ENCODE data around the gene ZNF583. TPM values are rescaled to one million over a fixed set of nuclear protein-coding genes. Genes with fewer than 3 reads are reported as not detected.

ZNF583 gene
- total and polyA plus RNA-seq, 2 of the 13 experiments (the other 11 are each of a cell fraction or from before 2014, with no cell fraction given), result 0.65 to 5.3 TPM

GRCh38 chr19:56393119-56394012 lies 10.8 kb upstream of the ZNF583 start, which contains the start of gene ZNF582 (continued):
- TF ChIP-seq, protein P1, sequence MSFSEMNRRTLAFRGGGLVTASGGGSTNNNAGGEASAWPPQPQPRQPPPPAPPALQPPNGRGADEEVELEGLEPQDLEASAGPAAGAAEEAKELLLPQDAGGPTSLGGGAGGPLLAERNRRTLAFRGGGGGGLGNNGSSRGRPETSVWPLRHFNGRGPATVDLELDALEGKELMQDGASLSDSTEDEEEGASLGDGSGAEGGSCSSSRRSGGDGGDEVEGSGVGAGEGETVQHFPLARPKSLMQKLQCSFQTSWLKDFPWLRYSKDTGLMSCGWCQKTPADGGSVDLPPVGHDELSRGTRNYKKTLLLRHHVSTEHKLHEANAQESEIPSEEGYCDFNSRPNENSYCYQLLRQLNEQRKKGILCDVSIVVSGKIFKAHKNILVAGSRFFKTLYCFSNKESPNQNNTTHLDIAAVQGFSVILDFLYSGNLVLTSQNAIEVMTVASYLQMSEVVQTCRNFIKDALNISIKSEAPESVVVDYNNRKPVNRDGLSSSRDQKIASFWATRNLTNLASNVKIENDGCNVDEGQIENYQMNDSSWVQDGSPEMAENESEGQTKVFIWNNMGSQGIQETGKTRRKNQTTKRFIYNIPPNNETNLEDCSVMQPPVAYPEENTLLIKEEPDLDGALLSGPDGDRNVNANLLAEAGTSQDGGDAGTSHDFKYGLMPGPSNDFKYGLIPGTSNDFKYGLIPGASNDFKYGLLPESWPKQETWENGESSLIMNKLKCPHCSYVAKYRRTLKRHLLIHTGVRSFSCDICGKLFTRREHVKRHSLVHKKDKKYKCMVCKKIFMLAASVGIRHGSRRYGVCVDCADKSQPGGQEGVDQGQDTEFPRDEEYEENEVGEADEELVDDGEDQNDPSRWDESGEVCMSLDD (CRISPR knock-in tag; IDR thresholded peaks at IDR 0.05; ENCODE audit: borderline replicate concordance), result no peak
- TF ChIP-seq RAD21 (CRISPR knock-in tag; IDR thresholded peaks at IDR 0.05) (peak; percentile 40; the same call in 1 of the 2 replicates), TGIF2 (CRISPR knock-in tag; IDR thresholded peaks at IDR 0.05) (no peak), THYN1 (CRISPR knock-in tag; IDR thresholded peaks at IDR 0.05; ENCODE audit: borderline replicate concordance, low read depth) (no peak), MYC (CRISPR knock-in tag; IDR thresholded peaks at IDR 0.05; ENCODE audit: borderline replicate concordance) (peak; percentile 55; the same call in 1 of the 2 replicates), DZIP1 (CRISPR knock-in tag; IDR thresholded peaks at IDR 0.05) (no peak), ZBTB7A (CRISPR knock-in tag; IDR thresholded peaks at IDR 0.05) (peak; percentile 74), SP2 (CRISPR knock-in tag; IDR thresholded peaks at IDR 0.05) (no peak), HOXA7 (CRISPR knock-in tag; IDR thresholded peaks at IDR 0.05) (no peak), CREM (IDR thresholded peaks at IDR 0.05) (peak; percentile 53), CREM (CRISPR knock-in tag; IDR thresholded peaks at IDR 0.05) (no peak), ZNF550 (CRISPR knock-in tag; IDR thresholded peaks at IDR 0.05; ENCODE audit: borderline replicate concordance) (no peak), ZNF768 (CRISPR knock-in tag; IDR thresholded peaks at IDR 0.05) (peak; percentile 42; the same call in 1 of the 2 replicates), ZNF24 (IDR thresholded peaks at IDR 0.05) (no peak), SMYD3 (CRISPR knock-in tag; IDR thresholded peaks at IDR 0.05) (no peak), ZNF362 (CRISPR knock-in tag; IDR thresholded peaks at IDR 0.05; ENCODE audit: borderline replicate concordance) (no peak), ZNF556 (CRISPR knock-in tag; IDR thresholded peaks at IDR 0.05; ENCODE audit: borderline replicate concordance) (0 out of 2 replicates have a peak, but pooled peaks have one; percentile 59)
- TF ChIP-seq, protein P2, sequence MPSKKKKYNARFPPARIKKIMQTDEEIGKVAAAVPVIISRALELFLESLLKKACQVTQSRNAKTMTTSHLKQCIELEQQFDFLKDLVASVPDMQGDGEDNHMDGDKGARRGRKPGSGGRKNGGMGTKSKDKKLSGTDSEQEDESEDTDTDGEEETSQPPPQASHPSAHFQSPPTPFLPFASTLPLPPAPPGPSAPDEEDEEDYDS (CRISPR knock-in tag; IDR thresholded peaks at IDR 0.05), result no peak

Data from HepG2 (cell line).